NCI-H2196 (cell line): ENCODE results near the gene ANKRD13B.

Experiments
- DNase-seq: peaks from one replicate; lab custom pipeline; 2025; ENCODE audit not compliant: unreplicated experiment; lab: John Stamatoyannopoulos, UW

ANKRD13B gene

GRCh38 chr17:29594519-29595090, 1.7 kb downstream of the ANKRD13B start:
- DNase-seq = no peak

GRCh38 chr17:29595107-29595942, 2.4 kb downstream of the ANKRD13B start:
- DNase-seq = no peak

- DNase-seq = no peak
Measured at GRCh38 chr17:29595943-29596774, 3.2 kb downstream of the ANKRD13B start.

- DNase-seq = no peak
Measured at GRCh38 chr17:29596811-29597210, 3.9 kb downstream of the ANKRD13B start.

- no peak for DNase-seq
Measured at GRCh38 chr17:29597361-29598172, 4.6 kb downstream of the ANKRD13B start.

- DNase-seq = no peak
Measured at GRCh38 chr17:29603109-29603674, 10.3 kb downstream of the ANKRD13B start.

GRCh38 chr17:29607557-29608195, 14.7 kb downstream of the ANKRD13B start:
- no peak for DNase-seq

GRCh38 chr17:29608986-29609385, 16.1 kb downstream of the ANKRD13B start:
- DNase-seq = no peak

- no peak for DNase-seq
Measured at GRCh38 chr17:29610395-29610794, 17.5 kb downstream of the ANKRD13B start.

- DNase-seq = no peak
Measured at GRCh38 chr17:29611351-29612093, 18.6 kb downstream of the ANKRD13B start.

GRCh38 chr17:29612094-29612403, 19.1 kb downstream of the ANKRD13B start:
- no peak for DNase-seq

- no peak for DNase-seq
Measured at GRCh38 chr17:29612404-29613280, 19.7 kb downstream of the ANKRD13B start.

GRCh38 chr17:29613352-29613837, 20.5 kb downstream of the ANKRD13B start:
- DNase-seq = no peak

GRCh38 chr17:29613856-29614255, 20.9 kb downstream of the ANKRD13B start:
- no peak for DNase-seq

GRCh38 chr17:29614349-29615047, 21.6 kb downstream of the ANKRD13B start:
- no peak for DNase-seq

- no peak for DNase-seq
Measured at GRCh38 chr17:29615048-29615385, 22.1 kb downstream of the ANKRD13B start.

GRCh38 chr17:29615492-29616299, 22.8 kb downstream of the ANKRD13B start:
- DNase-seq = no peak
